H1 (cell line): Measurements from ENCODE around the gene GIGYF2. TPM values are rescaled to one million over a fixed set of nuclear protein-coding genes. Genes with fewer than 3 reads are reported as not detected.

Experiments used
- CREB1 ChIP-seq: IDR thresholded peaks from 2 replicates; pipeline ENCODE4 v1.6.1; 2012; ENCODE audit warnings: inconsistent platforms
- EGR1 ChIP-seq: IDR thresholded peaks from 2 replicates; pipeline ENCODE4 v1.6.1; 2011; ENCODE audit warnings: low read depth, low read length, borderline replicate concordance
- EZH2 ChIP-seq: fragments of 200-600 bp; sonication (generic); IDR thresholded peaks from 2 replicates; pipeline ENCODE4 v1.7.1; 2012; ENCODE audit warnings: low read depth, mild to moderate bottlenecking, moderate library complexity, low read length, inconsistent platforms; ENCODE audit not compliant: severe bottlenecking
- POLR2AphosphoS5 ChIP-seq: IDR thresholded peaks from 2 replicates; pipeline ENCODE4 v1.6.1; 2011; ENCODE audit warnings: low read depth, low read length
- RFX5 ChIP-seq: IDR thresholded peaks from 2 replicates; pipeline ENCODE4 v1.6.1; 2011; ENCODE audit warnings: low read depth, low read length, improper control_type of control experiment, borderline replicate concordance
- SP1 ChIP-seq: IDR thresholded peaks from 2 replicates; pipeline ENCODE4 v1.6.1; 2011; ENCODE audit warnings: low read depth, low read length
- TBP ChIP-seq: IDR thresholded peaks from 2 replicates; pipeline ENCODE4 v1.6.1; 2011; ENCODE audit warnings: low read depth, low read length, improper control_type of control experiment
- ZNF274 ChIP-seq: IDR thresholded peaks from 2 replicates; pipeline ENCODE4 v1.7.0; 2012; ENCODE audit warnings: low read length, borderline replicate concordance; ENCODE audit errors: extremely low read depth
- polyA plus RNA-seq, 7 experiments: library from polyadenylated mRNA; depleted of rRNA in 3 of 7; stranded (reverse) in 5 of 7; unstranded in 2 of 7; fragments of >200 nt in 5 of 7; fragments of 200-250 nt in 2 of 7; gene quantifications; 1 replicate in 5 of 7; 2 replicates in 1 of 7; 4 replicates in 1 of 7; pipeline versions ENCODE4 v1.2.1 to v1.2.3, GENCODE V29; 2011 to 2013; ENCODE audit warnings: missing spikeins in 2 of 7, mixed read lengths in 2 of 7
- total RNA-seq: library from RNA; stranded (reverse); fragmentation: NEBNext Ultra II Directional; extraction: Animal tissue kit (Norgen Biotek cat#: 25700); gene quantifications from 2 replicates; pipeline ENCODE4 v1.2.1, GENCODE V29; 2021
- TF ChIP-seq, protein P1 (sequence below): fragments of 300-600 bp; sonication (generic); IDR thresholded peaks from 2 replicates; pipeline ENCODE4 v1.7.1; 2012; ENCODE audit warnings: low read length, moderate library complexity, mild to moderate bottlenecking, inconsistent platforms; ENCODE audit not compliant: insufficient replicate concordance

GIGYF2 gene
- total and polyA plus RNA-seq, 2 of the 8 experiments (the other 6 are each of a cell fraction or from before 2014, with no cell fraction given) = 22.3 to 62.0 TPM

DNA sequence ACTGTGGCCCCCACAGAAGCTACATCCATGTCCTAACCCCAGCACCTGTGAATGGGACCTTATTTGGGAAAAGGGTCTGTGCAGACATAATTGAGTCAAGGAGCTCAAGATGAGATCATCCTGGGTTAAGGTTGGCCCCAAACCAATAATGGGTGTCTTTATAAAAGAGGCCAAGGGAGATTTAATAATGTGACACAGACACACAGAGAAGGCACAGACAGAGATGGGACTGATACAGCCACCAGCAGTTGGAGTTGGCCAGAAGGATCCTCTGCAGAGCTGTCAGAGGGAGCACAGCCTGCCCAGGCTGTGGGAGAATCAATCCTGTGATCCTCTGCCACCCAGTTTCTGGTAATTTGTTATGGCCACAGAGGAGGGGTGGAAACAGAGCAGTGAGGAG lies 199.0 kb downstream of the GIGYF2 start (continued):
- TF ChIP-seq, protein P1, sequence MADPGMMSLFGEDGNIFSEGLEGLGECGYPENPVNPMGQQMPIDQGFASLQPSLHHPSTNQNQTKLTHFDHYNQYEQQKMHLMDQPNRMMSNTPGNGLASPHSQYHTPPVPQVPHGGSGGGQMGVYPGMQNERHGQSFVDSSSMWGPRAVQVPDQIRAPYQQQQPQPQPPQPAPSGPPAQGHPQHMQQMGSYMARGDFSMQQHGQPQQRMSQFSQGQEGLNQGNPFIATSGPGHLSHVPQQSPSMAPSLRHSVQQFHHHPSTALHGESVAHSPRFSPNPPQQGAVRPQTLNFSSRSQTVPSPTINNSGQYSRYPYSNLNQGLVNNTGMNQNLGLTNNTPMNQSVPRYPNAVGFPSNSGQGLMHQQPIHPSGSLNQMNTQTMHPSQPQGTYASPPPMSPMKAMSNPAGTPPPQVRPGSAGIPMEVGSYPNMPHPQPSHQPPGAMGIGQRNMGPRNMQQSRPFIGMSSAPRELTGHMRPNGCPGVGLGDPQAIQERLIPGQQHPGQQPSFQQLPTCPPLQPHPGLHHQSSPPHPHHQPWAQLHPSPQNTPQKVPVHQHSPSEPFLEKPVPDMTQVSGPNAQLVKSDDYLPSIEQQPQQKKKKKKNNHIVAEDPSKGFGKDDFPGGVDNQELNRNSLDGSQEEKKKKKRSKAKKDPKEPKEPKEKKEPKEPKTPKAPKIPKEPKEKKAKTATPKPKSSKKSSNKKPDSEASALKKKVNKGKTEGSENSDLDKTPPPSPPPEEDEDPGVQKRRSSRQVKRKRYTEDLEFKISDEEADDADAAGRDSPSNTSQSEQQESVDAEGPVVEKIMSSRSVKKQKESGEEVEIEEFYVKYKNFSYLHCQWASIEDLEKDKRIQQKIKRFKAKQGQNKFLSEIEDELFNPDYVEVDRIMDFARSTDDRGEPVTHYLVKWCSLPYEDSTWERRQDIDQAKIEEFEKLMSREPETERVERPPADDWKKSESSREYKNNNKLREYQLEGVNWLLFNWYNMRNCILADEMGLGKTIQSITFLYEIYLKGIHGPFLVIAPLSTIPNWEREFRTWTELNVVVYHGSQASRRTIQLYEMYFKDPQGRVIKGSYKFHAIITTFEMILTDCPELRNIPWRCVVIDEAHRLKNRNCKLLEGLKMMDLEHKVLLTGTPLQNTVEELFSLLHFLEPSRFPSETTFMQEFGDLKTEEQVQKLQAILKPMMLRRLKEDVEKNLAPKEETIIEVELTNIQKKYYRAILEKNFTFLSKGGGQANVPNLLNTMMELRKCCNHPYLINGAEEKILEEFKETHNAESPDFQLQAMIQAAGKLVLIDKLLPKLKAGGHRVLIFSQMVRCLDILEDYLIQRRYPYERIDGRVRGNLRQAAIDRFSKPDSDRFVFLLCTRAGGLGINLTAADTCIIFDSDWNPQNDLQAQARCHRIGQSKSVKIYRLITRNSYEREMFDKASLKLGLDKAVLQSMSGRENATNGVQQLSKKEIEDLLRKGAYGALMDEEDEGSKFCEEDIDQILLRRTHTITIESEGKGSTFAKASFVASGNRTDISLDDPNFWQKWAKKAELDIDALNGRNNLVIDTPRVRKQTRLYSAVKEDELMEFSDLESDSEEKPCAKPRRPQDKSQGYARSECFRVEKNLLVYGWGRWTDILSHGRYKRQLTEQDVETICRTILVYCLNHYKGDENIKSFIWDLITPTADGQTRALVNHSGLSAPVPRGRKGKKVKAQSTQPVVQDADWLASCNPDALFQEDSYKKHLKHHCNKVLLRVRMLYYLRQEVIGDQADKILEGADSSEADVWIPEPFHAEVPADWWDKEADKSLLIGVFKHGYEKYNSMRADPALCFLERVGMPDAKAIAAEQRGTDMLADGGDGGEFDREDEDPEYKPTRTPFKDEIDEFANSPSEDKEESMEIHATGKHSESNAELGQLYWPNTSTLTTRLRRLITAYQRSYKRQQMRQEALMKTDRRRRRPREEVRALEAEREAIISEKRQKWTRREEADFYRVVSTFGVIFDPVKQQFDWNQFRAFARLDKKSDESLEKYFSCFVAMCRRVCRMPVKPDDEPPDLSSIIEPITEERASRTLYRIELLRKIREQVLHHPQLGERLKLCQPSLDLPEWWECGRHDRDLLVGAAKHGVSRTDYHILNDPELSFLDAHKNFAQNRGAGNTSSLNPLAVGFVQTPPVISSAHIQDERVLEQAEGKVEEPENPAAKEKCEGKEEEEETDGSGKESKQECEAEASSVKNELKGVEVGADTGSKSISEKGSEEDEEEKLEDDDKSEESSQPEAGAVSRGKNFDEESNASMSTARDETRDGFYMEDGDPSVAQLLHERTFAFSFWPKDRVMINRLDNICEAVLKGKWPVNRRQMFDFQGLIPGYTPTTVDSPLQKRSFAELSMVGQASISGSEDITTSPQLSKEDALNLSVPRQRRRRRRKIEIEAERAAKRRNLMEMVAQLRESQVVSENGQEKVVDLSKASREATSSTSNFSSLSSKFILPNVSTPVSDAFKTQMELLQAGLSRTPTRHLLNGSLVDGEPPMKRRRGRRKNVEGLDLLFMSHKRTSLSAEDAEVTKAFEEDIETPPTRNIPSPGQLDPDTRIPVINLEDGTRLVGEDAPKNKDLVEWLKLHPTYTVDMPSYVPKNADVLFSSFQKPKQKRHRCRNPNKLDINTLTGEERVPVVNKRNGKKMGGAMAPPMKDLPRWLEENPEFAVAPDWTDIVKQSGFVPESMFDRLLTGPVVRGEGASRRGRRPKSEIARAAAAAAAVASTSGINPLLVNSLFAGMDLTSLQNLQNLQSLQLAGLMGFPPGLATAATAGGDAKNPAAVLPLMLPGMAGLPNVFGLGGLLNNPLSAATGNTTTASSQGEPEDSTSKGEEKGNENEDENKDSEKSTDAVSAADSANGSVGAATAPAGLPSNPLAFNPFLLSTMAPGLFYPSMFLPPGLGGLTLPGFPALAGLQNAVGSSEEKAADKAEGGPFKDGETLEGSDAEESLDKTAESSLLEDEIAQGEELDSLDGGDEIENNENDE = no peak
- TF ChIP-seq CREB1 = no peak
- no peak for TF ChIP-seq ZNF274
- no peak for TF ChIP-seq POLR2AphosphoS5
- TF ChIP-seq EGR1 = no peak
- TF ChIP-seq TBP = no peak
- no peak for TF ChIP-seq EZH2
- no peak for TF ChIP-seq RFX5
- no peak for TF ChIP-seq SP1
